Stimulated activated CD4-positive, alpha-beta T cell treated with anti-CD3 and anti-CD28 coated beads, Interleukin-12 subunit alpha, Interleukin-12 subunit beta, amount 100 ng/mL, for 48 hours (primary cell): ENCODE results near the gene LRRC61.
"Not testable (repeated sequence)": the region's sequence is repeated elsewhere in the genome, so short reads cannot be mapped to it uniquely, and the experiment has no call there.

ENCODE experiments used
- DNase-seq, 3 donors: peaks; one replicate each; pipeline ENCODE4 v3.0.0-alpha.2; 2020; ENCODE audit warnings: low read depth in 2 of 3, low spot score in 1 of 3

The LRRC61 gene

DNA sequence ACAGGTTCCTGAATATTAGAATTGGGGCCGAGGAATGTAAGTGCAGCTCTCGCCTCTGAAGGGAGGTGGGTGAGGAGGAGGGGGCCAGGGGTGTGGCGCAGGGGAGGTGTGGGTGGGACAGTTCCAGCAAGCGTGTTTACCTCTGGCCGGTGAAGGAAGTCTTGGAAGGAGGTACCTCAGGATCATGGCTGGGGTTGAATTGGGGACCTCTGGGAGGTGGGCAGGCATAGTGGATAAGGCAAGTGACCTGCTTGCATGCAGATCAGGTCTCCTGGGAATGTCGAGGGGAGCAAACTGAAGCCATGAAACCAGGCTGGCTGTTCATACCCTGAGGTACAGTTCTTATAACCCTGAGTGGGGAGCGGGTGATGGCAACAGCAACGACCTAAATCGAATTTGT, 57.9 kb downstream of the LRRC61 start:
- no peak for DNase-seq

DNA sequence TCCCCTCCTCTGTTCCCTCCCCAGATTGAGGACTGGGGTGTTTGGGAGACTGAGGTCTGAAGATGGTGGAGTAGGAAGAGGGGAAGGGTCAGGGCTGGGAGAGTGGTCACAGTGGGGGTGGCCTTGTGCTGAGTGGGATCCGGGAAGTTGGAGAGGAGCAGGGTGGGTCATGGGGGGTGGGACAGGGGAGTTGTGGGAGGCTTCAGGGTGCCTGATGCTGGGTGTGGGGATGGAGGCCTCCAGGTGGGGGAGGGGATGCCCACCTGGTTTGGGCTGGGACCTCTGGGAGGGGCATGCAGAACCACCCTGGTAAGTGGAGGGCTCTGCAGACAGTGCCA, 58.6 kb downstream of the LRRC61 start:
- DNase-seq: no peak

DNA sequence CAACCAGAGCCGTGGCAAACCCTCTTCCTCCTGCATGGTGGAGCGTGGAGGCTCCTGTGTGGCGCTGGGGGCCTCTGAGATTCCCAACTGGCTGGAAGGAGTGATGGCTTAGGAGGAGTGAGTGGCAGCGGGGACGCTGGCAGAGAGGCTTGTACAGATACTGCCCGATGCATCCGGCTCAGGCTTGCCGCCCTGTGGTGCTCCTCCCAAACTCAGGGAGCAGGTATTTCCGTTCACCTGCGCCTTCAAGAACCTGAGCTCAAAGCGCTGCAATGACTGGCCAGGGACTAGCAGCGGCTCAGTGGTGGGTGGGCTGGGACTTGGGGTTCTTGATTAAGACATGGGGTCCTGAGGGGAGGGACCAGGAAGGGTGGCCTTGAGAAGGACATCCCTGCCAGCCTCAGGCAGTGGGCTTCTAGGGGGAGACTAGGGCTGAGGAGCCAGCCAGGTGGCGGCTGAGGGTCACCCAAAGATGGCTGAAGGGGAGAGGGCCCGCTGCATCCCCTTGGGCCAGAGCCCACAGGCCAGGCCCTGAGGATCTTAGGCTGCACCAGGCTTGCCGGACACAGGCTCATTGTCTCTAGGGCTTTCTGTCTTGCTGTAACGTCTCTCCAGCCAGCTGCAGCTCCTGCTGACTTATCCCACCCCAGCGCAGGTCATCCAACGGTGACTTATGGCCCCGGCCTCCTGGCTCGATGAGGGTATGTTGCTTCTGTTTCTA, 59.1 kb downstream of the LRRC61 start:
- DNase-seq: no peak

DNA sequence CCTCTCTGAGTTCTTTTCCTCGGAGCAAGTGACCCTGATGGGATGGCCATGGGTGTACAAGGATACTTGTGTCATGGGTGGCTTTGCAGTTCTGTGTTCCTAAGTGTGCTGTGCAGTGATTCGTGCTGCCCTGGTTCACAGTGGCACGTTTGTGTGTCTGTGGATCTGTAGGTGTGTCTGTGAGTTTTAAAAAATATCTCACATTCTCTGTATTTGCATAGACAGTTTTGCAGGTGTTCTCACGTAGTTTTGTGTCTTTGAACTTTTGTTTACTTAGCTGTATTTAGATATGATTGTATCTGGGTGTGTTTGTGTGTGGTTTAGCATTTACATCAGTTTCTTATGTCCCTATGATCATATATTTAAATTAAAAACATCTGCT, 59.7 kb downstream of the LRRC61 start:
- DNase-seq: no peak

DNA sequence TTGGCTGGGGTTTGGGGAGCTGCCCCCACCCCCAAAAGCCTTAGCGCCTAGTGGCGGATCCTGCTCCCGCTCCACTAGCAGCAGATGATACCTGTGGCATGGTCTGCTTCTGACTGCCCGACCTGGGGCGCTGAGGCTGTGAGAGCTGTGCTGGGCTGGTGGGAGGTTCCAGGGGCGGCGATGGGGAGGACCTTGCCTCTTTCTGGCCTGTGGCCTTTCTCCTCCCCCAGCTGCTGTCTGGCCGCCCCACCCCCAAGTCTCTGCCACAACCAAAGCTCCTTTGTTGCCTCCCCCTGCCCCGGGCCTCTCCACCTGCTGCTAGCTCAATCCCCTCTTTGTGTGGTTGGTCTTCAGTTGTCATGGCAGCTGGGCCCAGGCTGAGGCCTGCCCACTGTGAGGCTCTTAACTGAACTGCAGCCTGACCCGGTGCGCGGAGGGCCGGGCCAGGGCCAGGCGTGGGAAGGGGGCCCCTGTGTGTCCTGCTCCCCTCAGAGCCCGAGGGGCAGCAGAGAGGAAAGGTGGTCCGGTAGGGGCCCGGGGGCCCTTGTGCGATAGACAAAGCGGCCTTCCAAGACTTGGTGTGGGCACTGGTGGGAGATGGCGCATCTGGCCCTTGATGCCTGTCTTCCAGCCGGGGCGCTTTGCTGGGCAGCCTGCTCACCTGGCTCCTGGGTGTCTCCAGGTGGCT, 60.7 kb downstream of the LRRC61 start:
- no peak for DNase-seq

DNA sequence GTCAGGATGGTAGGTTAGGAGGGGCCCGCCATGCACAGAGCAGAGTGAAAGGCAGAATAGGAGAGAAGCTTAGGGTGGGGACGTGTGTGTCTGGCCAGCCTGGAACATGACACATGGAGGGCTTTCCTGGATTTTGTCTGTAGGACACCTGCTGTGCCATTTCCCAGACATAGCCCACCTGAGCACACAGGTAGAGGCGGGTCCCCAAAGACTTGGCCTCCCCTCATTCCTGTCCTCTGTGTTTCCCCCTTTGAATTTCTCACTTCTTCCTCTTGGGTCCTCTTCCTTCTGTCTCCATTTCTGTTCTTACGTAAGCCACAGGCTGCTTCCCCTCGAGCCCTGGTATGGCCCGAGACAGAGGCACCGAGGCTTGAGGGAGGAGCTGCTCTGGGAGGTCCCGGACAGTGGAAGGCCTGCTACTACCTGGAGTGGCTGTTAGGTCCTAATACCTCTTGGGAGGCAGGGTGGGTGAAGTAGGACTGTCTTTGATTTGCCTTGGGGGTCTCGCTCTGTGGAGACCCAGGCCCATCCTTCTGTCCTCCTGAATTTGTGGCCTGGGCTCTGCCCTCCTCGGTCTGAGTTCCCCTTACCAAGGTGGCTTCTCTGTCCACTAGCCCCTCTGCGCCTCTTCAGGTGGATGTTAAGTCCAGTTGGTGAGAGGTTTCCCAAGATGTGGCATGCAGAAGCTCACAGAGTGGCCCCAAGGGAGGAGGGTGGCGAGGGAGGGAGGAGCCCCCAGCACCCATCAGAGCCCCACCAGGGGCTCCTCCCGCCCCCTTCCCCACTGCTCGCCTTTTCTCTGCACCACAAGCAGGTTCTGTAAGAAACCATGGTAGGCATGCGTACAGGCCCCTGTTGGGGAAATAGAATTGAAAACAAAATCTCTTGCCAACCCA, 61.5 kb downstream of the LRRC61 start:
- DNase-seq: no peak

DNA sequence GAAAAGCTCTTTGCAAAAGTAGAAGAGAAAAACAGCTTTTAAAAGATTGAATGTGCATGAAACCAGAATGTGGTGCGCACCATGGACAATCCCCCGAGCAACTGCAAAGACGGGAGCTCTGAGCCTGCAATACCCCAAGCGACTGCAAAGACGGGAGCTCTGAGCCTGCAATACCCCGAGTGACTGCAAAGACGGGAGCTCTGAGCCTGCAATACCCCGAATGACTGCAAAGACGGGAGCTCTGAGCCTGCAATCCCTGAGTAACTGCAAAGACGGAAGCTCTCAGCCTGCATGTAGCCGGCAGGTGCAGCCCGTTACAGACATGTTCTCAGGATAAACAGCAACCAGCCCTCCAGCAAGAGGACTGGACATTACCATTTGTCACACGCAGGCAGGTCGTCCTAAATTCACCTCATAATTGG, 62.2 kb downstream of the LRRC61 start:
- DNase-seq: no peak

DNA sequence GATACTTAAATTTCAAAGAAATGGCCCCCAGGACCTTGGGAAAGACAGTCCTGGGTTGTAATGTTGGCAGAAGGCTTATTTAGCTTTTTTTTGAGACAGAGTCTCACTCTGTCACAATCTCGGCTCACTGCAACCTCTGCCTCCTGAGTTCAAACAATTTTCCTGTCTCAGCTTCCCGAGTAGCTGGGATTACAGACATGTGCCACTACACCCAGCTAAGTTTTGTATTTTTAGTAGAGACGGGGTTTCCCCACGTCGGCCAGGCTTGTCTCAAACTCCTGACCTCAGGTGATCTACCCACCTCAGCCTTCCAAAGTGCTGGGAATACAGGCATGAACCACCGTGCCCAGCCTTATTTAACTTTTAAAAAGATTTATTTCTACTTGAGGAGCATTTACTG, 62.7 kb downstream of the LRRC61 start:
- DNase-seq: not testable (repeated sequence)
